Measurements from ENCODE around the gene PCDHB10.
"Not testable (repeated sequence)": the region's sequence is repeated elsewhere in the genome, so short reads cannot be mapped to it uniquely, and the experiment has no call there.

GRCh38 chr5:141216035-141216434 lies 23.9 kb downstream of the PCDHB10 start:
- TF ChIP-seq CTCF, EP300, POLR2A, POLR2AphosphoS5 (IDR thresholded peaks at IDR 0.05): not testable (repeated sequence)

Measured in gastroesophageal sphincter (tissue), 3 donors.